Inferior parietal cortex (tissue), 1 donor: ENCODE data around the gene CCNL1.
"Not testable (repeated sequence)": the region's sequence is repeated elsewhere in the genome, so short reads cannot be mapped to it uniquely, and the experiment has no call there.

ENCODE experiments used
- DNase-seq: peaks from one replicate; pipeline ENCODE4 v3.0.0-alpha.2; 2016; ENCODE audit errors: extremely low spot score

CCNL1 gene

GRCh38 chr3:157104928-157105652, 54.9 kb downstream of the CCNL1 start:
- DNase-seq: no peak

GRCh38 chr3:157104521-157104920, 55.4 kb downstream of the CCNL1 start:
- DNase-seq: no peak

GRCh38 chr3:157103860-157104259, 56.1 kb downstream of the CCNL1 start:
- DNase-seq: no peak

- DNase-seq: no peak
Measured at GRCh38 chr3:157103280-157103679, 56.7 kb downstream of the CCNL1 start.

- DNase-seq: not testable (repeated sequence)
Measured at GRCh38 chr3:157102595-157102994, 57.4 kb downstream of the CCNL1 start.

GRCh38 chr3:157102098-157102497, 57.8 kb downstream of the CCNL1 start:
- no peak for DNase-seq

- DNase-seq: no peak
Measured at GRCh38 chr3:157101486-157101885, 58.5 kb downstream of the CCNL1 start.

- DNase-seq: no peak
Measured at GRCh38 chr3:157100608-157101396, 59.1 kb downstream of the CCNL1 start.

GRCh38 chr3:157100096-157100477, 59.9 kb downstream of the CCNL1 start:
- no peak for DNase-seq

GRCh38 chr3:157099326-157100095, 60.4 kb downstream of the CCNL1 start:
- no peak for DNase-seq

- no peak for DNase-seq
Measured at GRCh38 chr3:157098823-157099185, 61.1 kb downstream of the CCNL1 start.

GRCh38 chr3:157098121-157098822, 61.7 kb downstream of the CCNL1 start:
- DNase-seq: no peak
